Measurements from ENCODE around the gene LRPPRC. TPM values are rescaled to one million over a fixed set of nuclear protein-coding genes. Genes with fewer than 3 reads are reported as not detected.

LRPPRC gene
- total RNA-seq, 1 experiment from 2014 or later = 82.7 TPM

DNA sequence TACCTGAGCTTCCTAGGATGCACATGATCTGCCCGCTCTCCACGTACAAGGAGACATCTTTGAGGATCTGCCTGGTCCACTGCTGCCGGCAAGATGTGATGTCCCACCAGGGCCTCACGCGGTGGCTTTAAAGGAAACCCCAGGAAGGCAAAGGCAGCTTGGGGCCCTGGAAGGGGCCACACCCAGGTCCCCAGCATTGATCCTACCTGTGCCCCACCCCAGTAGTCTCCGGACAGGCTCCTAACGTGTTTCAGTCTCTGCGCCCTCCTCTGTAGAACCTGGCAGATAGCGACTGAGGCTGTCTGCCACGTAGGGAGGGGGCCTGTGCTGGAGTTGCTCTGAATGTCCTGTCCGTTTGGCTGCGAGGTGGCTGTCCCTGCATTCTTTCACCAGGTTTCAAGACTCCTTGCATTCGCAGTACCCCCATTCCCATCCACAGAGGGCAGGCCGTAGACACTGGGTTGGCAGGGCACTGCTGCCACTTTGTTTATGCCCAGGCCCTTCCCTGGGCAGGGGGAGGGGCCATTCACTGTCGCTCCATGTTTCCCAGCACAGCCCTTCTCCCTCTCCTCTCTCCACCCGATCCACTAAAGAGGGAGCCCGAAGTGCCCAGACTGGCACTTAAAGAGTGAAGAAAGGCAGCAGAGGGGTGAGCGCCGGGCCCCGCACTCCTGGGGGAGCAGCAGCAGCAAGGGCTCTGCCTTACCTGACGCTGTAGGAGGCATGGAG, 157.8 kb downstream of the LRPPRC start:
- no peaks in the 10 kb centered on the region for H3K4me1 ChIP-seq (ENCODE audit: low read length)
- H3K9me2 ChIP-seq (replicated peaks; ENCODE audit: insufficient read depth, low read length) = no peaks in the 10 kb centered on the region
- no peaks in the 10 kb centered on the region for H3K9me3 ChIP-seq (ENCODE audit: low read length)
- DNase-seq = no peak
- H3K9ac ChIP-seq (ENCODE audit: low read length) = no peak overlapping the region
- no peak overlapping the region for H3K4me2 ChIP-seq (ENCODE audit: low read depth, low read length, poor library complexity, severe bottlenecking)
- no peaks in the 10 kb centered on the region for H3K79me2 ChIP-seq (ENCODE audit: low read length)
- H4K20me1 ChIP-seq (ENCODE audit: insufficient read depth, low read depth, low read length) = no peaks in the 10 kb centered on the region
- no peaks in the 10 kb centered on the region for H3K36me3 ChIP-seq (ENCODE audit: insufficient read depth, low read length)
- H3K4me3 ChIP-seq (ENCODE audit: low read length) = no peak overlapping the region
- no peaks in the 10 kb centered on the region for H3K27me3 ChIP-seq (ENCODE audit: low read length)
- H2AFZ ChIP-seq (ENCODE audit: low read length) = no peak overlapping the region
- H3K27ac ChIP-seq (ENCODE audit: low read length) = no peak overlapping the region

DNA sequence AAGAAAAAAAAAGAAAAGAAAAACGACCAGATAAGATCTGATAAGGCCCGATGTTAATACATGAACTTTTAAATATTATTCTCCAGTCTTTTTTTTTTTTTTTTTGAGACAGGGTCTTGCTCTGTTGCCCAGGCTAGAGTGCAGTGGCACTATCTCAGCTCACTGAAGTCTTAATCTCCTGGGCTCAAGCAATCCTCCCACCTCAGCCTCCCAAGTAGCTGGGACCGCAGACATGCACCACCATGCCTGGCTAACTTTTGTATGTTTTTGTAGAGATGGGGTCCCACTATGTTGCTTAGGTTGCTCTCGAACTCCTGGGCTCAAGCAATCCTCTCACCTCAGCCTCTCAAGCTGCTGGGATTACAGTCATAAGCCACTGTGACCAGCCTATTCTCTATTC, 158.8 kb downstream of the LRPPRC start:
- Histone ChIP-seq H3K4me1 (ENCODE audit: low read length) (no peaks in the 10 kb centered on the region), H3K4me3 (ENCODE audit: low read length) (no peak overlapping the region), H3K27ac (ENCODE audit: low read length) (no peak overlapping the region), H3K36me3 (ENCODE audit: insufficient read depth, low read length) (no peaks in the 10 kb centered on the region), H3K9me3 (ENCODE audit: low read length) (no peaks in the 10 kb centered on the region), H3K9me2 (replicated peaks; ENCODE audit: insufficient read depth, low read length) (no peaks in the 10 kb centered on the region), H2AFZ (ENCODE audit: low read length) (no peak overlapping the region), H4K20me1 (ENCODE audit: insufficient read depth, low read depth, low read length) (no peaks in the 10 kb centered on the region), H3K79me2 (ENCODE audit: low read length) (no peaks in the 10 kb centered on the region), H3K9ac (ENCODE audit: low read length) (no peak overlapping the region), H3K27me3 (ENCODE audit: low read length) (no peaks in the 10 kb centered on the region), H3K4me2 (ENCODE audit: low read depth, low read length, poor library complexity, severe bottlenecking) (no peak overlapping the region)
- DNase-seq = no peak

Small RNAs within 50 kb of the gene (small RNA-seq; reads per million reads assigned to genes)
- gene RN7SL455P (not detected), gene RNU6-1048P (not detected)

Other genes starting within 250 kb of the LRPPRC start
- 28.1 and 36.9 TPM in 2 replicates for gene DYNC2LI1, start 221.9 kb downstream of the LRPPRC start, total RNA-seq (2014; rRNA removed; shearing (Covaris generic); ENCODE audit: low replicate concordance)
- not detected in 2 replicates for gene ABCG5, start 157.2 kb downstream of the LRPPRC start, total RNA-seq (2014; rRNA removed; shearing (Covaris generic); ENCODE audit: low replicate concordance)
- not detected in 2 replicates for gene ABCG8, start 157.0 kb downstream of the LRPPRC start, total RNA-seq (2014; rRNA removed; shearing (Covaris generic); ENCODE audit: low replicate concordance)
- 25.2 and 49.5 TPM in 2 replicates for gene PPM1B, start 172.9 kb upstream of the LRPPRC start, total RNA-seq (2014; rRNA removed; shearing (Covaris generic); ENCODE audit: low replicate concordance)